ENCODE results near the gene CCDC179. TPM values are rescaled to one million over a fixed set of nuclear protein-coding genes. Genes with fewer than 3 reads are reported as not detected.

Gene CCDC179
- total RNA-seq, 2 donors from 2014 or later = not detected

DNA sequence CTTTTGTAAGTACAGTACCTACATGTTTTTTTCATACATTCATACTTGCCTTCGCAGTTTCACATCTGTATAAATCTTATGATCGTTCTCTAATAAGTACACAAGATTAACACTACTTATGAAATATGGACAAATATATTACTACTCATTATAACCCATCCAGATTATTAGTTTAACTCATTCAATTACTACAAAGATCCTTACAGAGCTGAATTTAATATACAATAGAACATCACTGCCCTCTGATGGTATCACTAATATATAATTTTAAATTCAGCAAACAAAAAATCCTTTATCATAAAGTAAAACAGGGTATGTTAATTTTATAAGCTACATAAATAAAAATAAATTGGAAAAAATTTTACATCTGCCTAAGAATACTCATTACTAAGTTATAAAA, 38.1 kb downstream of the CCDC179 start:
- ATAC-seq = no peak
- intact Hi-C loops (cut with DNase I) = no loop called here
- no peak for DNase-seq

DNA sequence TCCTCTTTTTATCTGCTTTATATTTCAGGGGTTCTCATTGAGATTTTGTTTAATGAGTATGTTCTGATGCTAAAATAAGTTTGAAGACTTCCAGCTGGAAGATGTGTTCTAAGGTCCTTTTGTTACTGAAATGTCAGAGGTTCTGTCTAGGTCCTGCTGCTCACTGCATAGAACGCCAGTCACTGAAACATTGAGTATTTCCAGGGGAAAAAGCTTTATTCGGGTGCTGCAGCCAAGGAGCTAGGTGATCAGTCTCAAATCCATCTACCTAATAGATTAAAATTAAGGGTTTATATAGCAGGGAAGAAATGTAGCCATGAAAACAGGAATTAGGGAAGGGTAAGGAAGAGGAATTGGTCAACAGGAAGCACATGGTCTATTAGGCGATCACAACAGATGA, 50.4 kb downstream of the CCDC179 start:
- DNase-seq (no peak), ATAC-seq (no peak)
- intact Hi-C loops (cut with DNase I) = no loop called here

DNA sequence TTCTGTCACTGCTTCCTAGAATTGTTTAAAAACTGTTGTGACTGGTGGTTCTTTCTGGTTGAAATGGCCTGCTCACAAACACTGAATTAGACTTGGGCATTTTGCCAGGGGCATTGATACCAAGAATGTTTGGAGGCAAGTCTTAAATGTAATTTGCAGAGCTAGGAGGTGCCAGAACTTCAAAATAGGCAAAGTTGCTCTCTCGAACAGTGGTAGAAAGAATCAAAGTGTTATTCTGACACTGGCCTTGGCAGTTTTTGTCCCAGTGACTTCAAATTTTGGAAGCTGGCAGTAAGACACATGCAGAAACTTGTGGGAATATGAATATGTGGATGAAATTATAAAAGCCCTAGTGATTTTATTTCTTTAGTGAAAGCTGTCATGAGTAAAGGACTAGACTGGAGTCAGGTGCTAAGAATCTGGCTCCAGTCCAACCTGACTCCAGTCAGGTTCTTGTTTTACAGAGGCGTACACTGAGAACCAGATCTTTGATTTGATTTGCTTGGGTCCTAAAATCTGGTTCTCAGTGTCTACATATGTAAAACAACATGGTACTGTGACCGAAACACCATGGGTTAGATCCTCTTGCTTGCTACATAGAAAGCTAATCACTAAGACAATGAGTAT, 51.6 kb downstream of the CCDC179 start:
- ATAC-seq (peak in 1 of 2 donors; percentile 50), DNase-seq (no peak)
- intact Hi-C loops (cut with DNase I) = no loop called here

DNA sequence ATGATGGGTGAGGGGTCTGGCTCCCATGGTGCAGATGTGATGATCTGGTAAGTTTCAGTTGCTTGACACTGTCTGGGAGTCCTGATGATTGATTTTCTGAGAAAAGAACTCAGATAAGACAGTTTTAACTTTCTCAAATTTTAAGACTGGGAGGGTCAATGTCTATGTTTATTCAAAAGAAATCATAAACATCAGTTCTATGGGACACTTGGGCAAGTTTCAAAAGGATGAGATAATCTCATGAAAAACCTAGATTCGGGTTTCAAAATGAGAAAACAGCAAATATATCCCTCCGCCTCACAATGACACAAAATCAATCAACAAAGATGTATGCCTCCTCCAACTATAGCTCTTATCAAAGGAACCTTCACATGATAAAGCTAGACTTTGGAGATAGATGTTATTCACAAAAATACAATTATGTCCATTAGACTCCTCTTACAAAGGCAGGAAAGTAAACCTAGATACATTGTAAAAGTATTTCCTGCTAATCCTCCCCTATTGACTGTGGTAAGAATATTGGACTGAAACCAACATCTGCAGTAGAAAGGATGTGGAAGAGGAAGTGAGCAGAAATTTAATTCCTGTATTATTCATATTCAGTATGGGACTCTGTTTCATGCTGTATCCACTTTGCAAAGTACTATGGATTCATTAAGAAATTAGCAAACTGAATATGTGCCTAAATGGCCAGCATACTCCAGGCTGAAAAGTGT, 52.3 kb downstream of the CCDC179 start:
- DNase-seq = no peak
- ATAC-seq = peak in 1 of 2 donors; percentile 43
- intact Hi-C loops (cut with DNase I) = no loop called here

DNA sequence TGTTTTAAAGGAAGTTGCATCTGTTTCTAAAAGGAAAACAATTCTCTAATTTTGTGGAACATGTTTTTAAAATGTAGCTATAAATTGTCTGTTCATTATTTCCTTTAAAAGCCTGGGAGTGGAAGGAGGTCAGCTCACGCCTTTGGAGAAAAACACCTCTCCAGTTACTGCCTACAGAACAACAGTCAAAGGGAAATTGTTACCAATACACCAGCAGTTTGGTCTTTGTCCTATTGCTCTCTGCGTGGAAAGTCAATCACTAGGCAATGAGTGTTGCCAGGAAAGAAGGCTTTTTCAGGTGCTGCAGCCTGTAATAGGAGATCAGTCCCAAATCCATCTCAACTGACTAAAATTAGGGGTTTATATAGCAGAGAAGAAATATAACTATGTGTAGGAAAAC, 52.9 kb downstream of the CCDC179 start:
- intact Hi-C loops (cut with DNase I) = no loop called here
- ATAC-seq (no peak), DNase-seq (no peak)

DNA sequence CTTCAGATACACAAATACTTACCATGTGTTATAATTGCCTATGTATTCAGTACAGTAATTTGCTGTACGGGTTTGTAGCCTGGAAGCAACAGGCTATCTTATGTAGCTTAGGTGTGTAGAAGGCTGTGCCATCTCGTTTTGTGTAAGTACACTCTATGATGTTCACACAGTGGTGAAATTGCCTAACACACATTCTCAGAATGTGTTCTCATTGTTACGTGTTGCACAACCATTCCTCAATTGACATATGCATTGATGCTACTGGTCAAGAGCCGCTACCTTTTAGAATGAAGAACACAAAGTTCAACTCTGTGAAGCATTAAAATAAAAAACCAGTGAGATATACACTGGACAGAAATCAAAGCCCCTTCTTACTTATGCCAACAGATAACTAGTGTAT, 57.4 kb downstream of the CCDC179 start:
- ATAC-seq = no peak
- intact Hi-C loops (cut with DNase I) = no loop called here
- DNase-seq = no peak

DNA sequence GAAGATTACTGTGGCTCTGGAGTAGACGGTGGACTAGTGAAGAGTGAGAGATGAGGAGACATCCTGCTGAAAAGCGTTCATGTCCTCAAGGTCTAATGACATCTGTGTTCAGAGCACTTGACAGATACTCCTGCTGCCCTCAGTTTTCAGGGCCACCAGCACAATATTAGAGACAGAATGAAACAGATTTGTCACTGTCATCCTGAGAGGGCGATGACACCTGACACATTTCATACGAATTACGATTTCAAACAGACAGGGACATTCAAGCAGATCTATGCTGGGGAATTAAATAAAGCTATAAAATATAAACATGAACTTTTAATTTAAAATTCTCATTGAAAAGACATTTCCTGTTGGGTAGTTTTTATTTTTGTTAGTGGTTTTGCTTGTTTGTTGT, 59.8 kb downstream of the CCDC179 start:
- intact Hi-C loops (cut with DNase I) = no loop called here
- no peak for DNase-seq
- no peak for ATAC-seq

DNA sequence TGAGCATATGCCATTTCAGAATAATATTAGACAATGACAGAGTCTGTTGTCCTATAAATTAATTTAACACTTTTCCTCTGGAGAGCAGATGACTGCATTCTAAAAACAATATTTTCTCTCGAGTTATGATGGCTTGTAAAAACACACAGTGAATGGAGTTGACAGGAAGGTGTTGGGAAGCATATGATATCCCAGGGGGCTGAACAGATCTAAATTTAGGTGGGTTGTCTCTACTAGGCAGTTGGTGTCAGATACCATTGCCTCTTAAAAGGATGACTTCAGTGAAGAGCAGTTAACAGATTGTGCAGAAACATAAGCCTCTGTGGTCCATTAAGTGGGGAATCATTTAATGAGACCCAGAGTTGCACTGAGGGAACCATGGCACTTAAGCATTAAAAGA, 61.4 kb downstream of the CCDC179 start:
- intact Hi-C loops (cut with DNase I) = no loop called here
- no peak for DNase-seq

DNA sequence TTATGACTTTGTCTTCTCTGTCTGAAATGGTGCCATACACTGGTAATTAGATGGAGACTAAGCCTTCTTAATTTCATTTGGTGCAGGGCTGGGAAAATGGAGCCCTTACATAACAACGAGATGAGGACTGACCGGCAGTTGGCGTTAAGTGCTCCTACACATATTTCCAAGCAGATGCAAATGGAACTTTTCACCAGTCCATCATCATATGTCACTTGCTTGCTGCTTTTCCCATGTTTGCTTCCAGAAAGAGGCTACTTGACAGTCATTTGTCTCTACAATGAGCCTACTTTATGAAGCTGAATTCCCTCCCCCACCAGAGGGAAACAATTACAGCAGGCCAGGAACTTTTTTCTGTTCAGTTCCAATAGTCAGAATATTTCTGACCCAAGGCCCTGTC, 63.2 kb downstream of the CCDC179 start:
- intact Hi-C loops (cut with DNase I) = no loop called here
- no peak for DNase-seq
- no peak for ATAC-seq

More for the DNA sequence above, 61.4 kb downstream of the CCDC179 start:
- ATAC-seq = peak; percentile 44 to 71

Other genes with a start within 250 kb of the CCDC179 start
- 1 to 10 TPM; 4.5 to 5.1 TPM for gene FANCF, start 234.7 kb downstream of the CCDC179 start, total RNA-seq
- gene GAS2, start 193.9 kb downstream of the CCDC179 start, total RNA-seq = 1 to 10 TPM; 7.3 to 8.9 TPM
- gene SVIP, start 30.7 kb downstream of the CCDC179 start, total RNA-seq = 10 to 100 TPM; 25.4 to 26.7 TPM

Measured in left cardiac atrium (tissue), 4 donors.